Ammon's horn (tissue), 1 donor: ENCODE data around the gene TMF1.

ENCODE experiments used
- DNase-seq: peaks from one replicate; pipeline ENCODE4 v3.0.0-alpha.2; 2016; ENCODE audit warnings: low spot score

TMF1 gene

DNA sequence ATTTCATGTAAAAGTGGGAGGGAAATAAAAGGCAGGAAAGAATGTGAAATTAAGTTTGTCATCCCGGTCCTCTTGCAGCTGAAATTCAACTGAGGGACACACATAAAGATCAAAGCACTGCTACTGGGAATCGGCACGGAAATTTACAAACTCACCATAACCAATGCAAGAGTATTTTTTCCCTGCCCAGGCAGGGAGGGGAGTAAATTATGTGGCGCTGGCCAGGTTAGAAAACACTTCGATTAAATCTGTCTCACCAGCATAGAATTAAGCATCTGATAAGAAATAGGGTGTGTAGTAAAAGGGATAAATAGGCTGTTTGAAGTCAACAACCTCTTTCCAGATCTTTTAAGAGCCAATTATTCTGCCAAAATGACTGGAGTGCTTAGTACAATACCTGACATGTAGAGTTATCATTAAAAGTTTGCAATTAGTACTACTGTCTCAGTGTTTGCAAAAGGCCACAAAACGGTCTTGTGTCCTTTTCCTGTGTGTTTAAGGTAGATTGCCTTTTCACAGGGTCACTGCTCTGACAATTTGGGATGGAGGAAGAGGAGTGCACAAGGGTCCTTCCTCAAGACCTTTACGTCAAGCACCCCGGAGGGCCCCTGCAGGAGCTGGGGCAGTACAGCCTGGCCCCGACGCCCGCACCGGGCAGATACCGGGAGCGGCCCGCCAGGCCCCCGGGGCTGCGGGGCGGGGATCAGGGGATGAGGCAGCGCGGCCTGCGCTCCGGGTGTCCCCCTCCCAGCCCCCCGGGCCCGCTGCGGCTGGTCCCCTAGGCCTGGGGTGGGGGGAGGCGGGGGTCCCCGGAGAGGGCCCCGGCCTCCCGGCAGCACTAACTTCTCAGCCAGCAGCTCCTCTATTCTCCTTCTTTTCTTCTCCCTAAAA lies 27.4 kb upstream of the TMF1 start:
- DNase-seq, result no peak

DNA sequence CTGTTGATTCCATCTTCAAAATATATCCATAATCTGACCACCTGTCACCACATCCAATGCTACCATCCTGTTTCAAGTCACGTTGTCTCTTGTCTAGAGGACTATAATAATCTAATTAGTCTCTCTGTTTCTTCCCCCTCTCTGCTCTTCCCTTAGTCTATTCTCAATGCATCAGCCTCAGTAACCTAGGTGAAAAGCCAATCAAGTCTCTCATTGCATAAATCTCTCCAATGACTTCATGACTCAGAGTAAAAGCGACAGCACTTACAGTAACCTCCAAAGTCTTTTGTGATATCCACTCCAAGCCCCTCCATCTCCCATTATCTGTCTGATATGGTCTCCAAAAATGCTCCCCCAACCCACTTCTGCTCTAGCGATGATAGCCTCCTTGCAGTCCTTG lies 20.8 kb upstream of the TMF1 start:
- DNase-seq, result no peak

DNA sequence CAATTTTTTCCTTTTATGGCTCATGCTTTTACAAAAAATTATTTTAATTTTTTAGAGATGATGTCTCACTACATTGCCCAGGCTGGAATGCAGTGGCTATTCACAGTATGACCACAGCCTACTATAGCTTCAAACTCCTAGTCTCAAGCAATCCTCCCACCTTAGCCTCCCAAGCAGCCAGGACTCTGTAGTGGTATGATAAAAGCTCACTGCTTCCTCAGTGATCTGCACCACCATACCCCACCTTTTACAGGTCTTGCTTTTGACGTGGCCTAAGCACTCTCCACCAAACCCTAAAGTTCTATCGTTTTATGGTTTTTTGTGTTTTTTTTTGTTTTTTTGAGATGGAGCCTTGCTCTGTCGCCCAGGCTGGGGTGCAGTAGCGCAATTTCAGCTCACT lies 14.0 kb upstream of the TMF1 start:
- DNase-seq, result no peak

DNA sequence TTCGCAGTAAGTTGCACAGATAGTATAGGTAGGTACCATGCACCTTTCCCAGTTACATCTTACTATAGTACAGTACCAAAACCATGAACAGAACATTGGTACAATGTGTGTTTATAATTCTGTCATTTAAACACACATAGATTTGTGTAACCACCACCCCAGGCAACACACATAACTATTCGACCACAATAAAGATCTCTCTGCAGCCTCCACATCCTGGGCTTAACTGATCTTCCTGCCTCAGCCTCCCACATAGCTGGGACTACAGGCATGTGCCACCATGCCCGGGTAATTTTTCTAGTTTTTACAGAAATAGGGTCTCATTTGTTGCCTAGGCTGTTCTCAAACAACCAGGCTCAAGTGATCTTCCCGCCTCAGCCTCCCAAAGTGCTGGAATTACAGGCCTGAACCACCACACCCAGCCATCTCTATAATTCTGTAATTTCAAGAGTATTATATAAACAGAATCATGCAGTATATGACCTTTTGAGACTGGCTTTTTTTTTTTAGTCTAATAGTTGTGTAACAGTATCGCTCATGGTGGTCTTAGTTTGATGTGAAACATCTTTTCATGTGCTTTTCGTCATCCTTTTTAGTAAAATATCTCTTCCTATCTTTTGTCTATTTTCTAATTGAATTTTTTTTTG lies 13.3 kb upstream of the TMF1 start:
- no peak for DNase-seq

DNA sequence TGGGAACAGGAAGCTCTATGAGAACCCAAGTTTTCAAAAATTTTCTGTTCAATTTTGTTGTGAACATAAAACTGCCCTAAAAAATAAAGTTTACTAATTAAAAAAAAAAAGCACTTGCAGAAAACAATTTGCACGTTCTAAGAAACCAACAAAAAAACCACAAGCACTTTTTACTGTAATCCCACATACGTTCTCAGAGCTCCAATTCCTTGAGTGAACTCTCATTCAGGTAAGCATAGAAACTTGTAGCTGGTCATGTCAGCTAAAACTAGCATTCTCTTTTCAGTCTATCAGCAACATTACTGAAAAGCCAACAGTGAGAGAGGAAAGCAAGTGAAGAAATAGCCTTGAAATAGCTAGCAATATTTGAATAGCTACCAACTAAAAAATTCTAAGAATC lies 11.5 kb upstream of the TMF1 start:
- no peak for DNase-seq

DNA sequence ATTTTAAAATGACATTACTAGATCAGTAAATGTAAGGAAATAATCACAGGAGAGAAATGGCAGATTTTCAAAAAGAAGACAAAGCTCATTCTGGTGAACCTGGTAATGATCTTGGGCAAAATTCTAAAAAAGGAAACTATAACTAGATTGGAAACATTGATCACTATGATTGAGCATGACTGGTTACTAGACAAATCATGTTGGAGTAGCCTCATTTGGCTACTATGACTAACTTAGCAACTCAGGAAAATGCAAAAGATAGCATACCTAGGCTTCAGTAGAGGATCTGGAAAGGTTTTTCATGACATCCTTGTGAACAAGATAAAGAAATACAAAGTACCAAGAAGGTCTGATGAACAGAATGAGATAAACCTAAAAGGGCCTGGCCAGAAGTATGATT lies 7.6 kb upstream of the TMF1 start:
- DNase-seq, result no peak

DNA sequence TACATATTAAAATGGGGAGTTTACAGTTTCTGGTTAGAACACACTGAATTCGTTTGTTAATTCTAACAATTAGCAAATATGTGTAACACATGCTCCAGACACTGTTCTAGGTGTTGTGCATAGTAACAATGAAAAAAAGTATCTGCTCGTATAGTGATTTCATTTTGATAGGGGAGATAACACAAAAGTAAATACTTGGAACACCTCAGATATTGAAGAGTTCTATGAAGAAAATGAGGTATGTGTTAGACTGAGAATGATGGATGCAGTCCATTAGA lies 6.8 kb upstream of the TMF1 start:
- no peak for DNase-seq

DNA sequence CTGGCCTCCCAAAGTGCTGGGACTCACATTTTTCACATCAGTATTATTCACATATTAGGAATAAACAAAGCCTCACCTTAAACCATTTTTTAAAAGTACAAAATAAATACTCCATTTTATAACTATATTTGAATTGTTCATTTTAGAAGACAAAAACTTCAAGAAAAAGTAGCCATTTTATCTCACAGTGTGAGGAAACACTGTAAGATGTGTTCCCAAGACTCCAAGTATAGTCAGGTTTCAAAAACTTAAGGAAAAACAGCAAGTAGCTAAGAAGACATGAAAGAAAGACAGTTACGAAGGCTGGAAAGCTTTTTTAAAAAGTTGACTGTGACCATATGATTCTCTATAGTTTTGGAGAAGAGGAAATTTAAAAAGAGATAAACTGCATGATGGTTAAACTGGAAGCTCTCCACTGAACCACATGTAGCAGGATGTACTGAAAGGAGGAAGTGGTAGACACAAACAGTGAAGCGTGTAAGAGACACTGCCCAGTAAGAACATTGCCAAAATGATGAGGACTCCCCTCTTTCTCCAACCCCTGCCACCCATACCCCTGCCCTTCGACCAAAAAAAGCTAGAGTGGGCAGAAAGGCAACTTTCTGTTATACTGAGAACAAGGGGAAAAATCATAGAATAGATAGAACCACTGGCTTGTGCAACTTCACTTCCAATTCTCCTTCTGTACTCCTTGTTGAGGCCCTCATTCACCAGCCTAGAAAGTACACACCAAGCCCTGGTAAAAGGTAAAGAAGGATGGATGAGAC lies 6.2 kb upstream of the TMF1 start:
- peak; percentile 36 for DNase-seq

DNA sequence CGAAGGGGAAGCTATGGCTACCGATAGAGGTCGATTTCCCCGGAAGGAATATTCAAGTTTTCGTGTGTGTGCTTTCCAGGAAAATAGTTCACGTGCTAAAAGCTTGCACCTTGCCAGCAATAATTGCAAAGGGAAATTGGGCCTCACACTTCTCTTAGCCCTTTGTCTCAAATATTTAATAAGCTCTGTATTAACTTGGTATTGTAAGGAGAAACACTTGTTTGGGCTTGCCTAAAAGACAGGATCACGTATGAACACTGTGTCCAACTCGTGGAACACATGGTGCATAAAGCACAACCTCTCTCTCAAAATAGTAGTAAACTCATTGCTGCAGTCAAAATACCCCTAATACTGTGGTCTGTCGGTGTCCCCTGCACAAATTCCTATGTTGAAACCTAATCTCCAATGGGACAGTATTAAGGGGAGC lies 352 bp upstream of the TMF1 start:
- DNase-seq, result no peak

DNA sequence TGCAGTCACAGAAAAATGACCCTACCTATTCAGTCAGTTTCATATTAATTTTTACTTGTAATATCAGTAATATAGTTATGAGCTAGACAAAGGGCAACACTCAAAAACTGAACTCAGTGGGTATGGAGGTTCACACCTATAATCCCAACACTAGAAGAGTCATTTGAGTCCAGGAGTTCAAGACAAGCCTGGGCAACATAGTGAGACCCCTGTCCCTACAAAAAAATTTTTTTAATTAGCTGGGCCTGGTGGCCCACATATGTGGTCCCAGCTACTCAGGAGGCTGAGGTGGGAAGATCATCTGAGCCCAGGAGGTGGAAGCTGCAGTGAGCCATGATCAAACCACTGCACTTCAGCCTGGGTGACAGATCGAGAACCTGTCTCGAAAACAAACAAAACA lies 3.1 kb downstream of the TMF1 start:
- no peak for DNase-seq

DNA sequence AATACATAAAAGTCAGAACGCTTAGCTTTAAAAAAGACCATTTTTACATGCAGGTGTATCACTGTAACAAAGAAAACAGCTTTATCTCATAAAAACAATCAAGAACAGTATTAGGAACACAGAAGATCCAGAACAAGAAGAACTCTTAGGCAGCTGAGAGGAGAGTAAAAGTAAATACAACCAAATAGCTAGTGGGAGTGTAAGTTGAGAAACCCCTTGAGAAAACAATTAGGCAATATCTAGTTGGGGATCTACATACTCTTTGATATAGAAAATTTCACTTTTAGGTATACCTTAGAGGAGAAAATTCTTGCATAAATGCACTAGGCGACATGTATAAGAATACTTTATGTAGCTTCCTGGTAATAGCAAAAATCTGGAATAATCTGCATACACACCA lies 7.5 kb downstream of the TMF1 start:
- no peak for DNase-seq

DNA sequence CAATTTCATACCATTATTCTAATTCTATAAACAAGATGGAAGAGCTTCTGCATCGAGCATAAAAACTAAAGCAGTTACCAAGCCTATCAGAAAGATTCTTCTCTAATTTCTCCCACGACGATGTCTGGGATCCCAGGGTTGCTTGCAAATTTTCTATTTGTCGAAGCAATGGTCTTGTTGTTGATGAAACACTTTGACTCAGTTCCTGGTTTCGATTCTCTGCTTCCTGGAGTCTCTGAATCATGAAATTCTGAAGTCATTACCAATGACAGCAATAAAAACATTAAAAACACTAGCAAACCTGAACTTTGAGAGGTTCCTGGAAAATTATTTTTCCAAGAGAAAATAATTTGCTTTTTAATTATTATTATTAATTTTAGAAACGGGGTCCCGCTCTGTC lies 18.7 kb downstream of the TMF1 start:
- DNase-seq, result no peak

DNA sequence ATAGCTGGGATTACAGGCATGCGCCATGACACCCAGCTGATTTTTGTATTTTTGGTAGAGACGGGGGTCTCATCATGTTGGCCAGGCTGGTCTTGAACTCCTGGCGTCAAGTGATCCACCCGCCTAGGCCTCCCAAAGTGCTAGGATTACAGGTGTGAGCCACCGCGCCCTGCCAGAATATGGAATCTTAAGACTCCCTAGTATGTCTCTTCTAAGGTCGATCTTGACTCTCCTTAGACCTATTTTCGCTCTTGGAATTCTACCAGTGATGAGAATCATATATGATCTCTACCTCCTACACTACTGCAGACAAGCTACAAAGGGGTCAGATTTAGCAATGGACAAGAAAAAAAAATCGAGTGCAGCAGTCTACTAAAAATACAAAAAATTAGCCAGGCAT lies 19.4 kb downstream of the TMF1 start:
- no peak for DNase-seq

DNA sequence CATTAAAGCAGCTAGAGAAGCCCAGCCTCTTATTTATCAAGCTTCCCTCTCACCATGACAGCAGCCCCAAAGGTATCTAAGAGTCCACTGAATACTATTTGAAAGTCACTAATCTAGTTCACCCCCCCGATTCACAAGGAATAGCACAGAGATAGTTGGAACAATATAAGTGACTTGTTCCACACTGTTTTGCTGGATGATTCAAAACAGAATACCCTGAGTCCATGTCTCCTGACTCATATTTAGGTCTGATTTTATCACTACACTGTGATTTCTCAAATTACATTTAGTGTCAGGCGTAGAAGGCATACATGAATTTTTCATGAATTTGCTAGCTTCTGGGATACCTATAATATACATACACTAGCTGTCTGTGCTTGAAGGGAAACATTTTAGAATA lies 20.0 kb downstream of the TMF1 start:
- no peak for DNase-seq

DNA sequence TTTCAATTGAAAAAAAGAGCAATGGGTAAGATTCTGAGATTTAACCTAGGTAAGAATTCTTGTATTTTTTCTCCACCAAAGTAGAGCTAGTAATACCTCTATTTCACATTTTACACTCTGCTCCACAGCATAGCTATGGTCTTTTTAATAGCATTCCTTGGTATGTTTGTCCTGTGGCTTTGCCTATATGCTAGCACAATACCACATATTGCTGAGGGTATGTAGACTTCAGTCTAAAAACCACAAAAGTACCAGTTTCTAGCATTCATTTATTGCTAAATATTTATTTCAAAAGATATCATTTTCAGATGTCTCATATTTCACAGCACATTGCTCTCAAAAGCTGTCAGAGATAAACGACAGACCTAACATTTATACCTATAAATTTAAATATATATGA lies 20.5 kb downstream of the TMF1 start:
- DNase-seq, result no peak

DNA sequence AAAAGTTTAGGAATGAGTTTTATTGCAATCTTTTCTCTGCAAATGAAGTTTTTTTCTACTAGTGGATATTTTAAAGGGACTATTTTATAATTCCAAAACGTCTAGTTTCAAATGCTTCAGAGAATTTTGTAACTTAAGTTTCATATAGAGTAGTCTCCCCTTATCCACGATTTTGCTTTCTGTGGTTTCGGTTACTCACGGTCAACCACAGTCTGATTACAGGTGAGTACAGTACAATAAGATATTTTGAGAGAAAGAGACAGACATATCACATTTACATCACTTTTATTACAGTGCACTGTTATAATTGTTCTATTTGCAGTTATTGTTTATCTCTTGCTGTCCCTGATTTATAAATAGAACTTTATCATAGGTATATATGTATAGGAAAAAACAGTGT lies 31.3 kb downstream of the TMF1 start:
- DNase-seq, result no peak

DNA sequence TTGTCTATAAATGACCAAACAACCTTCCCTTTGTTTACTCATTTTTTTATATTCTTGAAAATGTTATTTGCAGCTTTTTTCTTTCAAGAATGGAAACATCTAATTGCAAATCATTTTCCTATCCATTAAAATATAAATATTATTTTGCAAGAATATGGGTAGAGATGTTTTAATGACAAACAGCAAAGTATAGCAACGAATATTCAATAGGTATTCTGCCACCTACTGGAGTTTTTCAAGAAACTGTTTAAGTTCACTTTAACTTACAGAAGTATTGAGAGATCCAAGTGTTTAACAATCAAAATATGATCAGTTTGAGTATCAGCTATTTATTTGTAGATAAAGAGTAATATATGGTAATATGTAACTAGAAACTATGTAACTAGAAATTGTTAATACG lies 31.7 kb downstream of the TMF1 start:
- no peak for DNase-seq

DNA sequence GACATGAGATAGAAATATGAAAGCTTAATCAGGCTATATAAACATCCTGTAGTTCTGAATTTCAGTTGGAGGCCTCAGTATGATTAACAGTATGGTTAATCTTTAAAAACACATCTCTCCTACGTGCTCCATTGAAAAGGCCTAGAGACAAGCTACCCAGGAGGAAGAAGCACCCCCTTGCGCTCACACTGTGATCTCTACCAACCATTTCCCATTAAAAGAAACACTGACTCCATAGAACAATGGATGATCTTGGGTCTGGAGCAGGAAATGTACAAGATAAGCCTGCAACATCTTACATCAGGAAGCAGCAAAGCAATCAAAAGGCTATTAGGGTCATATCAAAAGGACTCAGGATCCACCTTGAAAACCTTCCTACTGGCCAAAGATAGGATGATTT lies 35.2 kb downstream of the TMF1 start:
- DNase-seq, result no peak

DNA sequence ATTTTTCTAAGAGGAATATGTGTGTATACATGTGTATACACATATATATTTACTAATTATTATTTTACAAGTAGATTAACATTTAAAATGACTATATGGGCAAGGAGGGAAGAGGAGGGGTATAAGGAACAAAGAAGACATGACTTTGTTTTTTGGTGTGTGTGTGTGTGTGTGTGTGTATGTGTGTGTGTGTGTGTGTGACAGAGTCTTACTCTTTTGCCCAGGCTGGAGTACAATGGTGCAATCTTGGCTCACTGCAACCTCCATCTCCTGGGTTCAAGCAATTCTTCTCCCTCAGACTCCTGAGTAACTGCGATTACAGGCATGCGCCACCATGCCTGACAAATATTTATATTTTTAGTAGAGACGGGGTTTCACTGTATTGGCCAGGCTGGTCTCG lies 36.0 kb downstream of the TMF1 start:
- no peak for DNase-seq

DNA sequence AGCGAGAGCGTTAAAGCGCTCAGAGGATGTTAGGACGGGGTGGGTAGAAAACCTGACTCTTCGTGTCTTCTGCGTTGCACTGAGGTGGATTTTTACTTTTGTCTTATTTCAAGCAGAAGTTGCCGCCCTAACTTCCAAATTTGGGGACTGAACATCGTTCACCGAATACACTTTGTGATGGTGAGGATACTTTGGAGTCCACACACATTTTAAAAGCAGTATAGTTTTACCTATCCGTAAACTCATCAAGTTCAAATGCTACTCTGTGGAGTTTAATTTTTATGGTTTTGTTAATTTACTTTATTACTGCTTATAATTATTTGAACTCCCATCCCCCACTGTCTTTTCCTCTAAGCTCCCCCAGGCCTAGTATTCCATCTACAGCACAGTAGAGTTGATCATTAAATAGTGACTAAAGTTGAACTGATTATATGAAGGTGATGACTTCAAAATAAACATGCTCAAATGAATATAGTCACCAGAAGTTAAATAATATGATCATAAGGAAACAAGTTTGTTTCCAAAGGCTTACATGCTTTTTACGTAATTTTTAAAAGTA lies 38.0 kb downstream of the TMF1 start:
- no peak for DNase-seq

DNA sequence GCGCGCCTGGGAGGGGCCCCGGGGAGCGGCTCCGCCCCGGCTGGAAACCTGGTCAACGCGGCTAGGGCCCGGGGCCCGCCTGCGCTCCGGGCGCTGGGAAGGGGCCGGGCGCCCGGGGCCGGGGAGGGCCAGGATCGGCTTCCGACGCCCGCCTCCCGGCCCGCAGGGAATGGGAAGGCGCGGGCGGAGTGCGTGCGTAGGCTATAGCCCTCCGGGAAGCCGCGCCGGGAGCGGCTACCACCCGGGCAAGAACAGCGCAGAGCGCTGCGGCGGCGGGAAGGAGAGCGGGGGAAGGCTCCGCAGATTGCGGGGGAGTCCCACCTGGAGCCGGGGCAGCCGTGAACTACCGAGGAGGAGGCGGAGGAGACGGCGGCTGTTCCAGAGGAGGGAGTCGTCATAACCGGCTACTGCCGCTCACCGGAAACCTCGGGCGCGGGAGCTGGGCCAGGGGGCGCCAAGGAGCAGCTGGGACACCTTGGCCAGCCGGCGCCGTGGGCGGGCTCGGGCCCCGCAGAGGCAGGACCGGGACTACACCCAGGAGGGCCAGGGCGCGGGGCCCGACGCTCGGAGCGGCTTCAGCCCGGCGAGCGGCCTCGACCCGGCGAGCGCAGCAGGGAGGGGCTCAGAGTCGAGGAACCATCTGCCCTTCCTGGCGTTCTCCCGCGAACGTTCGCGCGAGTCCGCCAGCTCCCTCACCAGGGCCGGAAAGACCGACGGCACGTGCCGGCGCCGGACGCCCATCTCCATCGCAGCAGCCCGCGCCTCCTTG lies 38.7 kb downstream of the TMF1 start, which contains the start of gene EOGT:
TSS of gene EOGT (minus strand) at position 432 of the 769 bp plus-strand sequence. CDS start 3,838 bp downstream, outside the sequence.
- peak; percentile 80 for DNase-seq

DNA sequence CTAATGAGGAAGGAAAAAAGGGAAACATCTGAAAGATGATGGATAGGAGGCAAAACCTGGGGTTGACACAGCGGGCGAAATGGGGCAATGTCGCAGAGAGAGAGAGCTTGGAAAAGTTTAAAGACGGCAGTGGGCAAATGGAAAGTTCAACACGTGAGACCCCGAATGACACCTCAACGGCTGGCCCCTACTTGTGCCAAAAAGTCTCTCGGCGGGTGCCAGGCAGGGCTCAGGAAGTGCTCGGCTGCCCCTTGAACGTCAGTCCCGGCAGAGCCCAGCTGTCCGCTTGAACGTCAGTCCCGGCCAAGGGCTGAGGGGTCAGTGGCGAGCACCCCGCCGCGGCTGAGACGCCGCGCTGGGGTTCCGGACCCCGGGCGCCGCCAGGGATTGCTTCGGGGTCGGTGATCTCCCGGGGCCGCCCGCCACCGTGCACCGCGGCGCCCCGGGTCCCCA lies 39.3 kb downstream of the TMF1 start:
- peak; percentile 43 for DNase-seq
